ENCODE data around the gene CHD1. TPM values are rescaled to one million over a fixed set of nuclear protein-coding genes. Genes with fewer than 3 reads are reported as not detected.
"Not testable (repeated sequence)": the region's sequence is repeated elsewhere in the genome, so short reads cannot be mapped to it uniquely, and the experiment has no call there.

The CHD1 gene
- total RNA-seq, 3 donors from 2014 or later, result 67.5 to 114 (median 102) TPM

DNA sequence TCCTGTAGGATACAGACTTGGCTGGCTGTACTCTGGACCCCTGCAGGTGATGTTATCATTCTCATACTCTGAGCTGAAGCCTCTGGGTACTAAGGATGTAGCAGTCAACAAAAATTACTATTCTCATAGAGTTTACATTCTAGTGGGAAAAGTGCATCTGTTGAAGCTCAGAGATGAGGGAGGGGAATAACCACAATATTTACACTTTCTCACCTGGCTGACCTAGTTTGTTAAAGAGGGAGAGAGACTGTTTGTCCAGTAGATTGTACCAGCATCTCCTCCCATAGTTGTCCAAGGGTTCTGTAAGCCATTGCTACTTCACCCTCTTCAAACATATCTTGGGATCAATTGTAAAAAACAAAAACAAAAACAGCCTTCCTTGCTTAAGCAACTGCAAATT is 33.8 kb upstream of the CHD1 start:
- intact Hi-C loops (cut with DNase I; ENCODE audit: low total_unique reads), result no loop called here
- H3K27me3 ChIP-seq, result no peaks in the 10 kb centered on the region
- H3K27ac ChIP-seq, result no peak overlapping the region
- TF ChIP-seq POLR2A (IDR thresholded peaks at IDR 0.05) (no peak), POLR2AphosphoS5 (IDR thresholded peaks at IDR 0.05) (no peak)
- TF ChIP-seq, protein P1, sequence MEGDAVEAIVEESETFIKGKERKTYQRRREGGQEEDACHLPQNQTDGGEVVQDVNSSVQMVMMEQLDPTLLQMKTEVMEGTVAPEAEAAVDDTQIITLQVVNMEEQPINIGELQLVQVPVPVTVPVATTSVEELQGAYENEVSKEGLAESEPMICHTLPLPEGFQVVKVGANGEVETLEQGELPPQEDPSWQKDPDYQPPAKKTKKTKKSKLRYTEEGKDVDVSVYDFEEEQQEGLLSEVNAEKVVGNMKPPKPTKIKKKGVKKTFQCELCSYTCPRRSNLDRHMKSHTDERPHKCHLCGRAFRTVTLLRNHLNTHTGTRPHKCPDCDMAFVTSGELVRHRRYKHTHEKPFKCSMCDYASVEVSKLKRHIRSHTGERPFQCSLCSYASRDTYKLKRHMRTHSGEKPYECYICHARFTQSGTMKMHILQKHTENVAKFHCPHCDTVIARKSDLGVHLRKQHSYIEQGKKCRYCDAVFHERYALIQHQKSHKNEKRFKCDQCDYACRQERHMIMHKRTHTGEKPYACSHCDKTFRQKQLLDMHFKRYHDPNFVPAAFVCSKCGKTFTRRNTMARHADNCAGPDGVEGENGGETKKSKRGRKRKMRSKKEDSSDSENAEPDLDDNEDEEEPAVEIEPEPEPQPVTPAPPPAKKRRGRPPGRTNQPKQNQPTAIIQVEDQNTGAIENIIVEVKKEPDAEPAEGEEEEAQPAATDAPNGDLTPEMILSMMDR (IDR thresholded peaks at IDR 0.05), result no peak
- H3K4me1 ChIP-seq, result no peaks in the 10 kb centered on the region
- no peak overlapping the region for H3K4me3 ChIP-seq
- H3K9me3 ChIP-seq, result no peaks in the 10 kb centered on the region
- no peaks in the 10 kb centered on the region for H3K36me3 ChIP-seq
- no peak for DNase-seq (ENCODE audit: low spot score in 2 of 2)

DNA sequence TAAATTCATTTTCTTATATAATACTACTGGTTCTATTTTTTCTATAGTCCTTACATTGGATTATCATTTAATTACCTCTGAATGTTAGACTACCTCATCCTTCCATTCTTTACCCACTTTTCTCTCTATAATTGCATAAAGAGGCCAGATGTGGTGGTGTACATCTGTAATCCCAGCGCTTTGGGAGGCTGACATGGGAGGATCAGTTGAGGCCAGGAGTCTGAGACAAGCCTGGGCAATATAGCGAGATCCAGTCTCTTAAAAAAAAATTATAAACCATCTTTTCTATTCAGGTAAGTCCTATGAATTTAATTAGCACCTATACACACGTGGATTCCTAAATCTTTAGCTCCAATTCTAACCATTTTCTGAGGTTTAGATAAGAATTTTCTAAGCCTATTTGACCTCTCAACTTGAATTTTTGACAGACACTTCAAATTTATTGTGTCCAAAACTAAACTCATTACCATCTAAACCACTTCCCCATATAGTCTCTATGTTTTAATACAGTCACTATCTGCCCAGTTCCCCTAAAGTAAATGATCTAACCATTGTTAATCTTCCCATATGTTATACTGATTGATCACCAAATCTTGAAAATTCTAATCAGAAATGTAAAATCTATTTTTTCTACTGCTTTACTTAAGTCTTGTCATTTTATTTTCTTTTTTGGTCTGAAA is 33.0 kb upstream of the CHD1 start:
- Histone ChIP-seq H3K4me3 (no peak overlapping the region), H3K27me3 (no peaks in the 10 kb centered on the region), H3K36me3 (no peaks in the 10 kb centered on the region), H3K9me3 (no peaks in the 10 kb centered on the region), H3K4me1 (no peaks in the 10 kb centered on the region), H3K27ac (no peak overlapping the region)
- no peak for DNase-seq (ENCODE audit: low spot score in 2 of 2)
- intact Hi-C loops (cut with DNase I; ENCODE audit: low total_unique reads), result no loop called here
- TF ChIP-seq POLR2A (IDR thresholded peaks at IDR 0.05), result no peak
- TF ChIP-seq, protein P1 (IDR thresholded peaks at IDR 0.05), result no peak
- TF ChIP-seq POLR2AphosphoS5 (IDR thresholded peaks at IDR 0.05), result no peak

DNA sequence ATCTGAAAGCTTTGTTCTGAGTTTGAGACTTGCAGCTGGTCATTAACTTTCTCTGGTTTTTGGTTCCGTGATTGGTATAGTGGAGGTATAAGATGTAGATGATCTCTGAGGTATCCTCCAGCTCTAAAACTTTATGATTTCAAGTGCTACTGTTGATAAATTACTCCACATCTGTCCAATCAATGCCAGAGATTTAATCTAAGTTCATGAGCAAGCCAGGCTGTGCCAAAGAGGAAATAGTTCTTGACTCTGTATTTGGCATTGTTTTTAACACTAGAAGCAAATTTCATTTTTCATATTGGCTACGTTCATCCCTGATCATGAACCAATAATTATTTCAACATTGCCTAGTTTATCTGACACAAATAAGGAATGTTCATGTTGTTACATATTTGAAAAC is 28.5 kb upstream of the CHD1 start:
- no peak overlapping the region for H3K4me3 ChIP-seq
- H3K9me3 ChIP-seq, result no peaks in the 10 kb centered on the region
- intact Hi-C loops (cut with DNase I; ENCODE audit: low total_unique reads), result no loop called here
- TF ChIP-seq POLR2AphosphoS5 (IDR thresholded peaks at IDR 0.05) (no peak), POLR2A (IDR thresholded peaks at IDR 0.05) (no peak)
- TF ChIP-seq, protein P1 (IDR thresholded peaks at IDR 0.05), result no peak
- no peaks in the 10 kb centered on the region for H3K4me1 ChIP-seq
- H3K27ac ChIP-seq, result no peak overlapping the region
- H3K36me3 ChIP-seq, result no peaks in the 10 kb centered on the region
- H3K27me3 ChIP-seq, result no peaks in the 10 kb centered on the region
- DNase-seq (ENCODE audit: low spot score in 2 of 2), result no peak

DNA sequence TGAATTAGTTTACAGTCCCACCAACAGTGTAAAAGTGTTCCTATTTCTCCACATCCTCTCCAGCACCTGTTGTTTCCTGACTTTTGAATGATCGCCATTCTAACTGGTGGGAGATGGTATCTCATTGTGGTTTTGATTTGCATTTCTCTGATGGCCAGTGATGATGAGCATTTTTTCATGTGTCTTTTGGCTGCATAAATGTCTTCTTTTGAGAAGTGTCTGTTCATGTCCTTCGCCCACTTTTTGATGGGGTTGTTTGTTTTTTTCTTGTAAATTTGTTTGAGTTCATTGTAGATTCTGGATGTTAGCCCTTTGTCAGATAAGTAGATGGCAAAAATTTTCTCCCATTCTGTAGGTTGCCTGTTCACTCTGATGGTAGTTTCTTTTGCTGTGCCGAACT is 27.1 kb upstream of the CHD1 start:
- H3K4me3 ChIP-seq; H3K27me3 ChIP-seq; H3K36me3 ChIP-seq; H3K4me1 ChIP-seq; H3K27ac ChIP-seq; H3K9me3 ChIP-seq; DNase-seq (ENCODE audit: low spot score in 2 of 2); intact Hi-C loops (cut with DNase I; ENCODE audit: low total_unique reads): not testable (repeated sequence)

DNA sequence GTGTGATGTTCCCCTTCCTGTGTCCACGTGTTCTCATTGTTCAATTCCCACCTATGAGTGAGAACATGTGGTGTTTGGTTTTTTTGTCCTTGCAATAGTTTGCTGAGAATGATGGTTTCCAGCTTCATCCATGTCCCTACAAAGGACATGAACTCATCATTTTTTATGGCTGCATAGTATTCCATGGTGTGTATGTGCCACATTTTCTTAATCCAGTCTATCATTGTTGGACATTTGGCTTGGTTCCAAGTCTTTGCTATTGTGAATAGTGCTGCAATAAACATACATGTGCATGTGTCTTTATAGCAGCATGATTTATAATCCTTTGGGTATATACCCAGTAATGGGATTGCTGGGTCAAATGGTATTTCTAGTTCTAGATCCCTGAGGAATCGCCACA is 26.7 kb upstream of the CHD1 start:
- H3K9me3 ChIP-seq; H3K27me3 ChIP-seq; DNase-seq (ENCODE audit: low spot score in 2 of 2); intact Hi-C loops (cut with DNase I; ENCODE audit: low total_unique reads); H3K4me3 ChIP-seq; H3K27ac ChIP-seq; H3K4me1 ChIP-seq; H3K36me3 ChIP-seq: not testable (repeated sequence)

DNA sequence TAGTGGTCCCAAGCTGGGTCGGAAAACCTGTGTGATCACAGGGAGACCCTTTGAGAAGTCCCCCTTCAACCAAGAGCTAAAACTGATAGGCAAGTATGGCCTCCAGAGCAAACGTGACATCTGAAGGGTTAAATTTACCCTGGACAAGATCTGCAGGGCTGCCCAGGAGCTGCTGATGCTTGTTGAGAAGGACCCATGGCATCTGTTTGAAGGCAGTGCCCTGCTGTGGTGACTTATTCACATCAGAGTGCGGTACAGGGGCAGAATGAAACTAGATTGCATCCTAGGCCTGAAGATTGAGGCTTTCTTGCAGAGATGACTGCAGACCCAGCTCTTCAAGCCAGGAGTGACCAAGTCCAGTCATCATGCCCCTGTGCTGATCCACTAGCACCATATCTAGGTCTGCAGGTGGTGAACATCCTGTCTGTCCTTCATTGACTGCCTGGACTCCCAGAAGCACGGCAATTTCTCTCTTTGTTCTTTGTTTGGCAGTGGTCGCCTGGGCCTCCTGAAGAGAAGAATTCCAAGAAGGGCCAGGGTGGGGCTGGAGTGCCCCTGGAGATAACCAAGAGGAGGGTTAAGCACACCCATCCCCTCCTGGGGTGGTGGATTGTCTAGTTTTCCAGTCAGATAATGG is 25.7 kb upstream of the CHD1 start:
- no peaks in the 10 kb centered on the region for H3K36me3 ChIP-seq
- no peaks in the 10 kb centered on the region for H3K4me1 ChIP-seq
- no peak overlapping the region for H3K4me3 ChIP-seq
- H3K27ac ChIP-seq, result no peak overlapping the region
- TF ChIP-seq POLR2A (IDR thresholded peaks at IDR 0.05) (no peak), POLR2AphosphoS5 (IDR thresholded peaks at IDR 0.05) (no peak)
- TF ChIP-seq, protein P1 (IDR thresholded peaks at IDR 0.05), result no peak
- DNase-seq (ENCODE audit: low spot score in 2 of 2), result no peak
- H3K27me3 ChIP-seq, result no peaks in the 10 kb centered on the region
- intact Hi-C loops (cut with DNase I; ENCODE audit: low total_unique reads), result no loop called here
- H3K9me3 ChIP-seq, result no peaks in the 10 kb centered on the region

Data from breast epithelium (tissue), 4 donors.